HG03103 (cell line): ENCODE results near the gene NCK2.

ENCODE experiments used
- ATAC-seq: cut with Tn5 transposase; IDR thresholded peaks from one replicate; pipeline ENCODE4 v1.9.1; 2021; ENCODE audit warnings: low read depth; ENCODE audit not compliant: unreplicated experiment

Gene NCK2

GRCh38 chr2:105808423-105809096 lies 63.8 kb downstream of the NCK2 start:
- no peak for ATAC-seq

GRCh38 chr2:105809097-105809473 lies 64.4 kb downstream of the NCK2 start:
- no peak for ATAC-seq

- no peak for ATAC-seq
Measured at GRCh38 chr2:105809723-105810122, 65.0 kb downstream of the NCK2 start.

- peak; percentile 90 for ATAC-seq
Measured at GRCh38 chr2:105812180-105813044, 67.7 kb downstream of the NCK2 start.

GRCh38 chr2:105813045-105813315 lies 68.3 kb downstream of the NCK2 start:
- ATAC-seq, result no peak

GRCh38 chr2:105813405-105813804 lies 68.7 kb downstream of the NCK2 start:
- ATAC-seq, result no peak

GRCh38 chr2:105814291-105814940 lies 69.7 kb downstream of the NCK2 start:
- no peak for ATAC-seq

GRCh38 chr2:105815401-105815800 lies 70.7 kb downstream of the NCK2 start:
- no peak for ATAC-seq

GRCh38 chr2:105820151-105820550 lies 75.4 kb downstream of the NCK2 start:
- no peak for ATAC-seq

GRCh38 chr2:105820691-105821090 lies 76.0 kb downstream of the NCK2 start:
- no peak for ATAC-seq

- ATAC-seq, result no peak
Measured at GRCh38 chr2:105821428-105822125, 76.9 kb downstream of the NCK2 start.

GRCh38 chr2:105822186-105822585 lies 77.5 kb downstream of the NCK2 start:
- peak; percentile 82 for ATAC-seq

GRCh38 chr2:105824446-105824845 lies 79.7 kb downstream of the NCK2 start:
- ATAC-seq, result no peak

- ATAC-seq, result peak; percentile 45
Measured at GRCh38 chr2:105827351-105828096, 82.8 kb downstream of the NCK2 start.

GRCh38 chr2:105828558-105828957 lies 83.8 kb downstream of the NCK2 start:
- ATAC-seq, result no peak

- ATAC-seq, result peak; percentile 79
Measured at GRCh38 chr2:105834931-105835330, 90.2 kb downstream of the NCK2 start.

- ATAC-seq, result no peak
Measured at GRCh38 chr2:105836341-105836740, 91.6 kb downstream of the NCK2 start.

GRCh38 chr2:105836840-105837692 lies 92.4 kb downstream of the NCK2 start:
- ATAC-seq, result no peak

GRCh38 chr2:105839793-105840192 lies 95.1 kb downstream of the NCK2 start:
- no peak for ATAC-seq

GRCh38 chr2:105840933-105841332 lies 96.2 kb downstream of the NCK2 start:
- ATAC-seq, result no peak
